Measurements from ENCODE around the gene MAN2B2.
"Not testable (repeated sequence)": the region's sequence is repeated elsewhere in the genome, so short reads cannot be mapped to it uniquely, and the experiment has no call there.

MAN2B2 gene

GRCh38 chr4:6665320-6665654, 90.3 kb downstream of the MAN2B2 start:
- no peak for DNase-seq (ENCODE audit: low read depth in 2 of 3, low spot score in 2 of 3)

GRCh38 chr4:6668391-6668790, 93.4 kb downstream of the MAN2B2 start:
- no peak for DNase-seq (ENCODE audit: low read depth in 2 of 3, low spot score in 2 of 3)

- DNase-seq (ENCODE audit: low read depth in 2 of 3, low spot score in 2 of 3) = no peak
Measured at GRCh38 chr4:6671648-6672047, 96.7 kb downstream of the MAN2B2 start.

- DNase-seq (ENCODE audit: low read depth in 2 of 3, low spot score in 2 of 3) = no peak
Measured at GRCh38 chr4:6672131-6672530, 97.1 kb downstream of the MAN2B2 start.

- DNase-seq (ENCODE audit: low read depth in 2 of 3, low spot score in 2 of 3) = not testable (repeated sequence)
Measured at GRCh38 chr4:6672541-6673190, 97.7 kb downstream of the MAN2B2 start.
